H1 (cell line): ENCODE measurements around the gene PBXIP1. TPM values are rescaled to one million over a fixed set of nuclear protein-coding genes. Genes with fewer than 3 reads are reported as not detected.
A peak's percentile ranks its signal among the peaks of the same experiment; 100 is the strongest.

Experiments used
- CTCF ChIA-PET: fragments of 300-600 bp; sonication (Branson Sonifier 250); formaldehyde crosslinking; loops from one replicate; lab custom pipeline; 2021; ENCODE audit not compliant: partially characterized antibody; lab: Charles Lee
- POLR2A ChIA-PET: fragments of 300-600 bp; sonication (Branson Sonifier 250); formaldehyde crosslinking; loops from one replicate; lab custom pipeline; 2021; ENCODE audit warnings: inconsistent platforms; ENCODE audit not compliant: partially characterized antibody; lab: Charles Lee
- DNase-seq, 2 experiments: peaks; one replicate each; pipeline versions ENCODE4 v3.0.0 to v3.0.0-alpha.2; 2010 to 2022; ENCODE audit warnings: low spot score in 2 of 2, low read depth in 1 of 2, mixed read lengths in 1 of 2
- FAIRE-seq: peaks from 2 replicates; lab custom pipeline; 2011; peaks lifted over from hg19 to GRCh38; lab: Jason Lieb, UNC
- H2AFZ ChIP-seq: 2 replicates; pipeline ENCODE4 v1.8.1; 2012; ENCODE audit warnings: low read length, inconsistent platforms
- H2AK5ac ChIP-seq: 2 replicates; pipeline ENCODE4 v1.6.1; 2013; ENCODE audit warnings: low read depth, low read length
- H2BK120ac ChIP-seq: replicated peaks from 2 replicates; pipeline ENCODE3; 2013; ENCODE audit warnings: low read depth, low read length, inconsistent platforms
- H2BK12ac ChIP-seq: 2 replicates; pipeline ENCODE4 v1.6.1; 2013; ENCODE audit warnings: low read depth, low read length
- H2BK15ac ChIP-seq: 2 replicates; pipeline ENCODE4 v1.6.1; 2013; ENCODE audit warnings: low read length
- H2BK20ac ChIP-seq: 2 replicates; pipeline ENCODE4 v1.6.1; 2013; ENCODE audit warnings: low read length
- H2BK5ac ChIP-seq: 2 replicates; pipeline ENCODE4 v1.6.1; 2013; ENCODE audit warnings: low read depth, low read length
- H3K14ac ChIP-seq: 2 replicates; pipeline ENCODE4 v1.6.1; 2013; ENCODE audit warnings: inconsistent platforms; ENCODE audit not compliant: insufficient read length
- H3K18ac ChIP-seq: 2 replicates; pipeline ENCODE4 v1.6.1; 2013; ENCODE audit warnings: low read length; ENCODE audit errors: extremely low read depth
- H3K23ac ChIP-seq: 2 replicates; pipeline ENCODE4 v1.6.1; 2013; ENCODE audit warnings: inconsistent platforms; ENCODE audit not compliant: insufficient read length
- H3K23me2 ChIP-seq: 2 replicates; pipeline ENCODE4 v1.6.1; 2013; ENCODE audit warnings: low read depth, low read length
- H3K27ac ChIP-seq: 2 replicates; pipeline ENCODE4 v1.6.1; 2011; ENCODE audit warnings: low read depth, low read length, inconsistent platforms
- H3K27me3 ChIP-seq, 4 experiments: replicated peaks in 1 of 4; 1 replicate in 1 of 4; 2 replicates in 3 of 4; pipeline versions ENCODE4 v1.6.1 to v1.8.1; 2011 to 2013; ENCODE audit warnings: low read length in 3 of 4, mild to moderate bottlenecking in 3 of 4, inconsistent platforms in 2 of 4, mixed read lengths in 2 of 4, moderate library complexity in 1 of 4; ENCODE audit not compliant: control insufficient read depth in 3 of 4, insufficient read depth in 3 of 4; ENCODE audit errors: extremely low read depth in 1 of 4
- H3K36me3 ChIP-seq, 4 experiments: 2 replicates each; pipeline versions ENCODE4 v1.6.1 to v1.8.1; 2011 to 2013; ENCODE audit warnings: mild to moderate bottlenecking in 4 of 4, low read length in 3 of 4, moderate library complexity in 2 of 4, control low read depth in 1 of 4, inconsistent platforms in 1 of 4; ENCODE audit not compliant: insufficient read depth in 4 of 4, control insufficient read depth in 2 of 4
- H3K4ac ChIP-seq: replicated peaks from 2 replicates; pipeline ENCODE3; 2013; ENCODE audit warnings: low read length, low read depth, mixed read lengths, inconsistent platforms; ENCODE audit not compliant: insufficient read length
- H3K4me1 ChIP-seq, 4 experiments: replicated peaks in 1 of 4; 1 replicate in 1 of 4; 2 replicates in 3 of 4; pipeline versions ENCODE4 v1.6.1 to v1.8.1; 2011 to 2013; ENCODE audit warnings: low read length in 3 of 4, inconsistent platforms in 2 of 4, mixed read lengths in 1 of 4; ENCODE audit not compliant: insufficient read depth in 4 of 4, control insufficient read depth in 3 of 4
- H3K4me2 ChIP-seq, 2 experiments: 2 replicates each; pipeline versions ENCODE4 v1.6.1 to v1.8.1; 2011 to 2013; ENCODE audit warnings: low read depth in 2 of 2, low read length in 2 of 2, control low read depth in 1 of 2, inconsistent platforms in 1 of 2, mild to moderate bottlenecking in 1 of 2; ENCODE audit not compliant: insufficient read depth in 1 of 2
- H3K4me3 ChIP-seq, 4 experiments: fragments of 200-600, 300-600 bp in 1 of 4; sonication (generic), shearing (Covaris generic), sonication (Bioruptor Twin) in 1 of 4; 2 replicates each; pipeline versions ENCODE4 v1.5.1 to v1.8.1; 2011 to 2016; ENCODE audit warnings: low read length in 4 of 4, low read depth in 3 of 4, control low read depth in 2 of 4, inconsistent platforms in 2 of 4, mild to moderate bottlenecking in 2 of 4, mixed read lengths in 1 of 4, moderate library complexity in 1 of 4; ENCODE audit not compliant: insufficient read depth in 2 of 4; ENCODE audit errors: extremely low read depth in 1 of 4
- H3K56ac ChIP-seq: replicated peaks from 2 replicates; pipeline ENCODE3; 2013; ENCODE audit warnings: low read depth, mild to moderate bottlenecking, mixed read lengths, low read length, inconsistent platforms; ENCODE audit not compliant: insufficient read length
- H3K79me1 ChIP-seq: 2 replicates; pipeline ENCODE4 v1.6.1; 2013; ENCODE audit warnings: low read depth, low read length, control low read depth
- H3K79me2 ChIP-seq, 2 experiments: 2 replicates each; pipeline versions ENCODE4 v1.6.1 to v1.8.1; 2012 to 2013; ENCODE audit warnings: low read length in 2 of 2, mild to moderate bottlenecking in 2 of 2, inconsistent platforms in 1 of 2; ENCODE audit not compliant: insufficient read depth in 2 of 2, control insufficient read depth in 1 of 2
- H3K9ac ChIP-seq, 4 experiments: replicated peaks in 1 of 4; 1 replicate in 1 of 4; 2 replicates in 3 of 4; pipeline versions ENCODE4 v1.6.1 to v1.8.1; 2011 to 2013; ENCODE audit warnings: low read depth in 3 of 4, low read length in 3 of 4, control low read depth in 2 of 4, mild to moderate bottlenecking in 2 of 4, moderate library complexity in 2 of 4, inconsistent platforms in 1 of 4; ENCODE audit errors: extremely low read depth in 1 of 4
- H3K9me3 ChIP-seq, 2 experiments: 2 replicates each; pipeline versions ENCODE4 v1.6.1 to v1.8.1; 2012 to 2013; ENCODE audit warnings: mild to moderate bottlenecking in 2 of 2, moderate library complexity in 2 of 2, control low read depth in 1 of 2, inconsistent platforms in 1 of 2, low read depth in 1 of 2, low read length in 1 of 2, mixed read lengths in 1 of 2; ENCODE audit not compliant: insufficient read depth in 2 of 2
- H4K20me1 ChIP-seq, 2 experiments: replicated peaks in 1 of 2; 2 replicates each; pipeline versions ENCODE3 to v1.8.1; 2011 to 2013; ENCODE audit warnings: inconsistent platforms in 2 of 2, low read length in 2 of 2, mild to moderate bottlenecking in 1 of 2; ENCODE audit not compliant: insufficient read depth in 2 of 2, control insufficient read depth in 1 of 2
- H4K5ac ChIP-seq: 2 replicates; pipeline ENCODE4 v1.6.1; 2013; ENCODE audit warnings: low read length, low read depth, mixed read lengths, inconsistent platforms; ENCODE audit not compliant: insufficient read length
- H4K8ac ChIP-seq: 2 replicates; pipeline ENCODE4 v1.8.0; 2013; ENCODE audit warnings: mild to moderate bottlenecking, moderate library complexity, low read length, inconsistent platforms; ENCODE audit not compliant: insufficient read depth; ENCODE audit errors: extremely low read depth
- H4K91ac ChIP-seq: replicated peaks from 2 replicates; pipeline ENCODE3; 2013; ENCODE audit warnings: low read length, mixed read lengths, inconsistent platforms; ENCODE audit not compliant: insufficient read length
- BRCA1 ChIP-seq: IDR thresholded peaks from 2 replicates; pipeline ENCODE4 v1.6.1; 2012; ENCODE audit warnings: low read depth, low read length, improper control_type of control experiment
- RAD21 ChIP-seq, 2 experiments: IDR thresholded peaks in 1 of 2; conservative IDR thresholded peaks in 1 of 2; 2 replicates each; pipeline ENCODE4 v1.6.1; 2011; ENCODE audit warnings: low read depth in 2 of 2, low read length in 2 of 2, improper control_type of control experiment in 1 of 2, inconsistent platforms in 1 of 2, mild to moderate bottlenecking in 1 of 2, moderate library complexity in 1 of 2
- WGBS, 2 experiments: shearing (Covaris generic) in 1 of 2; methylation state at CpG; one replicate each; pipeline versions ENCODE4 v1.1.6 to v1.1.7; 2013 to 2015; ENCODE audit warnings: low lambda C conversion rate in 2 of 2, mixed read lengths in 2 of 2, inconsistent platforms in 1 of 2, low coverage in 1 of 2, missing lambda C conversion rate in 1 of 2; ENCODE audit not compliant: insufficient replicate concordance in 2 of 2, insufficient coverage in 1 of 2, insufficient read length in 1 of 2; ENCODE audit errors: extremely low coverage in 1 of 2, missing lambda C conversion rate in 1 of 2; 5-methylcytosine and 5-hydroxymethylcytosine counted together
- polyA plus RNA-seq, 7 experiments: library from polyadenylated mRNA; depleted of rRNA in 3 of 7; stranded (reverse) in 5 of 7; unstranded in 2 of 7; fragments of >200 nt in 5 of 7; fragments of 200-250 nt in 2 of 7; gene quantifications; 1 replicate in 5 of 7; 2 replicates in 1 of 7; 4 replicates in 1 of 7; pipeline versions ENCODE4 v1.2.1 to v1.2.3, GENCODE V29; 2011 to 2013; ENCODE audit warnings: missing spikeins in 2 of 7, mixed read lengths in 2 of 7
- total RNA-seq: library from RNA; stranded (reverse); fragmentation: NEBNext Ultra II Directional; extraction: Animal tissue kit (Norgen Biotek cat#: 25700); gene quantifications from 2 replicates; pipeline ENCODE4 v1.2.1, GENCODE V29; 2021
- TF ChIP-seq, protein P1 (sequence below): IDR thresholded peaks from 2 replicates; pipeline ENCODE4 v1.6.1; 2011; ENCODE audit warnings: low read length, improper control_type of control experiment
- TF ChIP-seq, protein P2 (sequence below), 3 experiments: IDR thresholded peaks; 1 replicate in 2 of 3; 2 replicates in 1 of 3; pipeline versions ENCODE4 v1.5.1 to v1.6.1; 2011; ENCODE audit warnings: low read length in 3 of 3, mild to moderate bottlenecking in 3 of 3, inconsistent platforms in 2 of 3, low read depth in 1 of 3, moderate library complexity in 1 of 3; ENCODE audit not compliant: insufficient read depth in 1 of 3; ENCODE audit errors: control extremely low read depth in 1 of 3

PBXIP1 gene
- total and polyA plus RNA-seq, 2 of the 8 experiments (the other 6 are each of a cell fraction or from before 2014, with no cell fraction given) = 12.0 to 19.8 TPM

DNA sequence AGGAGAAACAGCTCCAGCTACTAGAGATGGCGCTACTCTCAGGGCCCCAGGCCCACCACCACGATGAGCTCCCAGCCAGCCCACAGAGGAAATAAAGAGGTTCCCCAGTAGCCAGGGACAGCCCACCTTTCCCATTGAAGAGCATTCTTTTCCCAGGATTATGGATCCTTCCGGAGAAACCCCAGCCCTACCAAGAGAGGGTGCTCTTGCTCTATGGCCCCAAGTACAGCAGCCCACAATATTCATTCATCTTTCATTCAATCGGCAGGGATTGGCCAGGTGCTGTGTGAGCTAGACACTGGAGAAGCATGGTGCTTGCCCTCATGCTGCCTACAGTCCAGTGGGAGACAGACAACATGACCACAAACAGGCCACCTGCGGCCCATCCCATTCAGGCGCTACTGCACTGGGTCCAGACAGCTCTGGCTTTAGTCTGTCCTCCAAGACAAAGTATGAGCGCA, 49.2 kb downstream of the PBXIP1 start:
- H3K79me2 ChIP-seq = no peaks in the 10 kb centered on the region
- FAIRE-seq = no peak
- 93% methylated on average over 7 of the region's 7 CpGs; no CpG with 5 or more reads in 1 of the 2 experiments for WGBS, 2 experiments
- no peak overlapping the region for H2AK5ac ChIP-seq
- no peak overlapping the region for H3K27ac ChIP-seq
- H4K91ac ChIP-seq = no peak overlapping the region
- H3K4me1 ChIP-seq = no peaks in the 10 kb centered on the region
- no peak overlapping the region for H2BK5ac ChIP-seq
- H2BK12ac ChIP-seq = no peak overlapping the region
- no peaks in the 10 kb centered on the region for H3K36me3 ChIP-seq
- no peak overlapping the region for H4K8ac ChIP-seq
- H4K5ac ChIP-seq = no peak overlapping the region
- H3K18ac ChIP-seq = no peak overlapping the region
- H2BK20ac ChIP-seq = no peak overlapping the region
- no peak overlapping the region for H3K14ac ChIP-seq
- no peaks in the 10 kb centered on the region for H3K27me3 ChIP-seq
- no peak overlapping the region for H3K56ac ChIP-seq
- H3K9me3 ChIP-seq = peaks cover 9 to 14% of the 10 kb centered on the region in 2 experiments; a peak in 3 of 4 replicates
- no peak overlapping the region for H2AFZ ChIP-seq
- no peak overlapping the region for H3K4ac ChIP-seq
- no peak overlapping the region for H3K4me2 ChIP-seq
- no peaks in the 10 kb centered on the region for H4K20me1 ChIP-seq
- H3K4me3 ChIP-seq = no peak overlapping the region
- no peaks in the 10 kb centered on the region for H3K23me2 ChIP-seq
- TF ChIP-seq, protein P1, sequence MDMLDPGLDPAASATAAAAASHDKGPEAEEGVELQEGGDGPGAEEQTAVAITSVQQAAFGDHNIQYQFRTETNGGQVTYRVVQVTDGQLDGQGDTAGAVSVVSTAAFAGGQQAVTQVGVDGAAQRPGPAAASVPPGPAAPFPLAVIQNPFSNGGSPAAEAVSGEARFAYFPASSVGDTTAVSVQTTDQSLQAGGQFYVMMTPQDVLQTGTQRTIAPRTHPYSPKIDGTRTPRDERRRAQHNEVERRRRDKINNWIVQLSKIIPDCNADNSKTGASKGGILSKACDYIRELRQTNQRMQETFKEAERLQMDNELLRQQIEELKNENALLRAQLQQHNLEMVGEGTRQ = peak; percentile 29; the same call in 1 of the 2 replicates
- no peak for TF ChIP-seq BRCA1
- TF ChIP-seq, protein P2, sequence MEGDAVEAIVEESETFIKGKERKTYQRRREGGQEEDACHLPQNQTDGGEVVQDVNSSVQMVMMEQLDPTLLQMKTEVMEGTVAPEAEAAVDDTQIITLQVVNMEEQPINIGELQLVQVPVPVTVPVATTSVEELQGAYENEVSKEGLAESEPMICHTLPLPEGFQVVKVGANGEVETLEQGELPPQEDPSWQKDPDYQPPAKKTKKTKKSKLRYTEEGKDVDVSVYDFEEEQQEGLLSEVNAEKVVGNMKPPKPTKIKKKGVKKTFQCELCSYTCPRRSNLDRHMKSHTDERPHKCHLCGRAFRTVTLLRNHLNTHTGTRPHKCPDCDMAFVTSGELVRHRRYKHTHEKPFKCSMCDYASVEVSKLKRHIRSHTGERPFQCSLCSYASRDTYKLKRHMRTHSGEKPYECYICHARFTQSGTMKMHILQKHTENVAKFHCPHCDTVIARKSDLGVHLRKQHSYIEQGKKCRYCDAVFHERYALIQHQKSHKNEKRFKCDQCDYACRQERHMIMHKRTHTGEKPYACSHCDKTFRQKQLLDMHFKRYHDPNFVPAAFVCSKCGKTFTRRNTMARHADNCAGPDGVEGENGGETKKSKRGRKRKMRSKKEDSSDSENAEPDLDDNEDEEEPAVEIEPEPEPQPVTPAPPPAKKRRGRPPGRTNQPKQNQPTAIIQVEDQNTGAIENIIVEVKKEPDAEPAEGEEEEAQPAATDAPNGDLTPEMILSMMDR (IDR thresholded peaks at IDR 0.05; ENCODE audit: control extremely low read depth in 1 of 3, insufficient read depth in 1 of 3, low read depth in 1 of 3, low read length in 3 of 3) = peak; percentile 22 to 55 (median 52)
- TF ChIP-seq RAD21 (IDR thresholded peaks at IDR 0.05 in 1 of 2, conservative IDR thresholded peaks at IDR 0.05 in 1 of 2; ENCODE audit: low read depth in 2 of 2, low read length in 2 of 2) = peak; percentile 68 to 74
- no peaks in the 10 kb centered on the region for H3K79me1 ChIP-seq
- H2BK15ac ChIP-seq = no peak overlapping the region
- DNase-seq = no peak
- no peak overlapping the region for H3K23ac ChIP-seq
- POLR2A ChIA-PET = interaction anchor here (0.8 kb wide), 1 partner anchor 27 kb away, joined by 3 read pairs; no protein-coding TSS in a partner anchor
- no peak overlapping the region for H3K9ac ChIP-seq
- CTCF ChIA-PET = interaction anchor here (0.7 to 1.5 kb wide), 19 partner anchors 10 to 360 kb away, joined by 3 to 8 read pairs (median 4); partner anchors contain the start of gene PMVK
- no peak overlapping the region for H2BK120ac ChIP-seq
